K562 (cell line): ENCODE results near the gene OR2F1.

ENCODE experiments used
- BCL6 ChIP-seq: fragments of 250-450 bp; sonication (Bioruptor Pico); IDR thresholded peaks from 2 replicates; pipeline ENCODE4 v1.4.0; 2020
- NCOR1 ChIP-seq: fragments of 450-650 bp; IDR thresholded peaks from 2 replicates; pipeline ENCODE4 v1.6.1; 2016; ENCODE audit warnings: mild to moderate bottlenecking, moderate library complexity

DNA sequence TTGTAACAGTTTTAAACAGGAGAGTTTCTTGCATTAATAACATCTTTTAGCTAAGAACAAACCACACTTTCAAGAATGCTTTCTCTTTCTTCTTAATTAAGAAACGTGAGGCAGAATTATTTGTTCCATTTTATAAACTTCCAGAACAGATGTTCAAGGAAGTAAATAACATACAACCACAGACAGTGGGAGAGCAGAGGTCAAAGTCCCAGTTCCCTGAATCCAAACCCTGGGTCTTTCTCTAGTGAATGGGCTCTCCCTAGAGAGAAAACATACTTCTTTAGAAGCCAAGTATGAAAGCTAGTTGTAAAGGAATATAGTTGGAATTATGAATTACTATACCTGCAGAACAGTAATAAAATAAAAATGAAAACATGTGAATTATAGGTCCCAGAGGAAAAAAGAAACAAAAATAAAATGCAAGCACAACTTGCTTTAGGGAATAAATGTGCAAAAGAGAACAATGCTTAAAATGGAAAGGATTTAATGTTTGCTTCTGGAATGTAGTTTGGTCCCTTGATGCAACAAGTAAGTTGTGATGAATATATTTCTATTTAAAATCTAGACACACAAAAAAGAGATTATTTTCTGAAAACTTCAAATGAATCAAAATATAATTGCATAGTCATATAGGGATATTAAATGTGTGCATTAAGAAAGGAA, 51.5 kb downstream of the OR2F1 start:
- no peak for TF ChIP-seq NCOR1
- TF ChIP-seq BCL6, result no peak
